DOHH2 (cell line): ENCODE results near the gene GLRX2.

Experiments
- EZH2phosphoT487 ChIP-seq: fragments of 200-600 bp; sonication (generic); IDR thresholded peaks from 2 replicates; pipeline ENCODE4 v1.6.1; 2017; ENCODE audit warnings: borderline replicate concordance, mild to moderate bottlenecking, antibody characterized with exemption, low read length, moderate library complexity, mixed read lengths
- TF ChIP-seq, protein P1 (sequence below): fragments of 200-600 bp; sonication (generic); IDR thresholded peaks from one replicate; pipeline ENCODE4 v1.5.1; 2014; ENCODE audit warnings: antibody characterized with exemption, mild to moderate bottlenecking, low read depth, low read length; ENCODE audit not compliant: poor library complexity, severe bottlenecking

DNA sequence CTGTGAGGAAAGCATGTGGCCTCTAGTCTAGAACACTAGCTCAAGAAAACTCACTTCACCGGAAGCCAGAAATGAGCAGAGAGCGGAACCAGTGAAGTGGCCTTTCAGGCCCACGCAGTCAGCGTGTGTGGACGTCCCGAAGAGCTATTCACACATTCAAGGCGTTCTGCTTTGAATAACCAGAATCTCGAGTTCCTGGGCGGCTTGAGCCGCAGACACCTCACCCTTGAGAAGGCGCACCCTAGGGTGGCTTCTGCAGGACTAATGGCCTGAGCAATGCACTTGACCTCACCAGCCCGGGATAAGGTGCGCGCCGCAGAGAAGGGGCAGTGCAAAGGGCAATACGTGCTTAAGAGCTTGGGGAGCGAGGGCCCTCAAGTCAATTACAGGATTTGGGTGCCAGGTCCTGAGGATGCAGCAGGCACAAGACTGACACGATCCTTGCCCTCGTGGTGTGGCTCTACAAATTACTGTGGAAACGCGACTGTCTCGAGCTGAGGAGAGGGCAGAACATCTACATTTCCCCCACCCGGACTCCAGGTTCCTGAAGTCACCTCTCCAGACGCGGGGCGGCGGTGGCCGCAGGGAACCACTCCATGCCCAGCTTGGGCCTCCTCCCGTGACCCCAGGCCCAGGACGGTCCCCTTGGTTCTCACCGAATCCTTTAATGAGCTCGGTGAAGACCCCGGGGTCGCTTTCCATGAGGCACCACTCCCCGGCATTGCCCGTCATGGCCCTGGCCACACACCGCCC lies 46.5 kb downstream of the GLRX2 start:
- TF ChIP-seq, protein P1, sequence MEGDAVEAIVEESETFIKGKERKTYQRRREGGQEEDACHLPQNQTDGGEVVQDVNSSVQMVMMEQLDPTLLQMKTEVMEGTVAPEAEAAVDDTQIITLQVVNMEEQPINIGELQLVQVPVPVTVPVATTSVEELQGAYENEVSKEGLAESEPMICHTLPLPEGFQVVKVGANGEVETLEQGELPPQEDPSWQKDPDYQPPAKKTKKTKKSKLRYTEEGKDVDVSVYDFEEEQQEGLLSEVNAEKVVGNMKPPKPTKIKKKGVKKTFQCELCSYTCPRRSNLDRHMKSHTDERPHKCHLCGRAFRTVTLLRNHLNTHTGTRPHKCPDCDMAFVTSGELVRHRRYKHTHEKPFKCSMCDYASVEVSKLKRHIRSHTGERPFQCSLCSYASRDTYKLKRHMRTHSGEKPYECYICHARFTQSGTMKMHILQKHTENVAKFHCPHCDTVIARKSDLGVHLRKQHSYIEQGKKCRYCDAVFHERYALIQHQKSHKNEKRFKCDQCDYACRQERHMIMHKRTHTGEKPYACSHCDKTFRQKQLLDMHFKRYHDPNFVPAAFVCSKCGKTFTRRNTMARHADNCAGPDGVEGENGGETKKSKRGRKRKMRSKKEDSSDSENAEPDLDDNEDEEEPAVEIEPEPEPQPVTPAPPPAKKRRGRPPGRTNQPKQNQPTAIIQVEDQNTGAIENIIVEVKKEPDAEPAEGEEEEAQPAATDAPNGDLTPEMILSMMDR, result no peak
- TF ChIP-seq EZH2phosphoT487, result no peak
